Measurements from ENCODE around the gene RTN4.

The RTN4 gene

DNA sequence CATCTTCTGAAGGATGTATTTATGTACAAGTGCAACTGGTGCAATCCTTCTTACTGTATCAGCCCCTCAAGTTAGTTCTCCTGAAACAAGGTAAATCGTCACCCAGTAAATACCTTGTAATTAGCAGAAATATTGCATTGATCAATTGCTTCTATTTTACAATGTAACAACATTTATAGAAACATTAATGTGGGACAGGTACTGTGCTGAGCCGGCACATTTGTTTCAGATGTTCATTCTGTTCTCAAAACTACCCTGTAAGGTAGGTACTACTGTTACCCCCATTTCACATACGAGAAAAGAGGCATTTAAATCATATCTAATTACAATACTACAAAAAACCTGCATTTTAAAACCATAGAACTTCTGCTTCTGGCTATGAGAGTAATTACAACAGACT, 19.5 kb downstream of the RTN4 start:
- no peak for DNase-seq (ENCODE audit: extremely low spot score)
- POLR2A ChIA-PET = no interaction called here
- no peak for TF ChIP-seq HDGF (IDR thresholded peaks at IDR 0.05; ENCODE audit: borderline replicate concordance)
- TF ChIP-seq ELF4 (IDR thresholded peaks at IDR 0.05) = no peak
- TF ChIP-seq SP1 (IDR thresholded peaks at IDR 0.05) = no peak
- no peak for TF ChIP-seq FOXK2 (IDR thresholded peaks at IDR 0.05)
- no peak for TF ChIP-seq BHLHE40 (IDR thresholded peaks at IDR 0.05; ENCODE audit: borderline replicate concordance)
- no peak for TF ChIP-seq ZNF384 (IDR thresholded peaks at IDR 0.05)
- TF ChIP-seq FOXA1 (IDR thresholded peaks at IDR 0.05) = no peak
- TF ChIP-seq LEF1 (IDR thresholded peaks at IDR 0.05; ENCODE audit: borderline replicate concordance) = no peak
- TF ChIP-seq FOXM1 (IDR thresholded peaks at IDR 0.05; ENCODE audit: borderline replicate concordance) = no peak
- CTCF ChIA-PET = no interaction called here

DNA sequence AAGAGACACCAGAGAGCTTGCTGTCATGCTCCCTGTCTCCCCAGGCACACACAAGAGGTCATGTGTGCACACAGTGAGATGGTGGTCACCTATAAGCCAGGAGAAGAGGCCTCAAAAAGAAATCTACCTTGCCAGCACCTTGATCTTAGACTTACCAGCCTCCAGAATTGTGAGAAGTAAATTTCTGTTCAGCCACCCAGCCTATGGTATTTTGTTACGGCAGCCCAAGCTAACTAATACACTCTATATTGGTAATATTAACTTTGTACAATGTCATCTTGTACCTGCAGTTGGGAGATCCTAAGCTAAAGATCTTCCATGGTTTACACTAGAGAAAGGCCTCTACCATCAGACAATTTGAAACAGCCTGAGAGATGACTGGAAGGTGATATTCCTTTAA, 21.2 kb downstream of the RTN4 start:
- CTCF ChIA-PET = no interaction called here
- TF ChIP-seq ELF4 (IDR thresholded peaks at IDR 0.05) (no peak), ZNF384 (IDR thresholded peaks at IDR 0.05) (no peak), LEF1 (IDR thresholded peaks at IDR 0.05; ENCODE audit: borderline replicate concordance) (no peak), SUZ12 (IDR thresholded peaks at IDR 0.05) (no peak), NFRKB (IDR thresholded peaks at IDR 0.05) (no peak), CTBP1 (IDR thresholded peaks at IDR 0.05; ENCODE audit: borderline replicate concordance) (no peak), BHLHE40 (IDR thresholded peaks at IDR 0.05; ENCODE audit: borderline replicate concordance) (no peak), L3MBTL2 (conservative IDR thresholded peaks at IDR 0.05) (no peak), FOXM1 (IDR thresholded peaks at IDR 0.05; ENCODE audit: borderline replicate concordance) (no peak)
- TF ChIP-seq, protein P1, sequence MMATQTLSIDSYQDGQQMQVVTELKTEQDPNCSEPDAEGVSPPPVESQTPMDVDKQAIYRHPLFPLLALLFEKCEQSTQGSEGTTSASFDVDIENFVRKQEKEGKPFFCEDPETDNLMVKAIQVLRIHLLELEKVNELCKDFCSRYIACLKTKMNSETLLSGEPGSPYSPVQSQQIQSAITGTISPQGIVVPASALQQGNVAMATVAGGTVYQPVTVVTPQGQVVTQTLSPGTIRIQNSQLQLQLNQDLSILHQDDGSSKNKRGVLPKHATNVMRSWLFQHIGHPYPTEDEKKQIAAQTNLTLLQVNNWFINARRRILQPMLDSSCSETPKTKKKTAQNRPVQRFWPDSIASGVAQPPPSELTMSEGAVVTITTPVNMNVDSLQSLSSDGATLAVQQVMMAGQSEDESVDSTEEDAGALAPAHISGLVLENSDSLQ (IDR thresholded peaks at IDR 0.05) = no peak
- POLR2A ChIA-PET = no interaction called here

DNA sequence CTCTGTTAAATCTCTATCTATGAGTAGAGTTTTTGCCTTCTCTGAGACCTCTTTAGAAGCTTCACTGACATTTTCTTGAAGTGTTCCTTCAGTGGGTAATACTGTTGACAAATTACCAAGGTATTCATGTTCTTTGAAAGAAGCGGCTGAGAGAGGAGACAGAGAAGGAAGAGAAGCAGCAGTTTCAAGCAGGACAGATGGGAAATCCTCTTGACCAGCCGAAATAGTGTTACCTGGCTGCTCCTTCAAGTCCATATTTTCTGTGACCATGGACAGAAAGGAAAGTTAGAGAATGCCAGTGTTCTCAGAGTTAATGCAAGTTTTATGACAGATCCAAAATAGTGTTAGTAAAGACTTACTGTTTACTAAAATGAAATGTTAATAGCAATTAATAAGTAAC, 23.0 kb downstream of the RTN4 start:
- ChIA-PET POLR2A (no interaction called here), CTCF (interaction anchor here (0.6 kb wide), 1 partner anchor 9 kb away, joined by 3 read pairs; no protein-coding TSS in a partner anchor)
- TF ChIP-seq FOXA1 (IDR thresholded peaks at IDR 0.05) (no peak), ARNT (IDR thresholded peaks at IDR 0.05) (no peak), FOXM1 (IDR thresholded peaks at IDR 0.05; ENCODE audit: borderline replicate concordance) (no peak), NFRKB (IDR thresholded peaks at IDR 0.05) (no peak), CTBP1 (IDR thresholded peaks at IDR 0.05; ENCODE audit: borderline replicate concordance) (no peak), BHLHE40 (IDR thresholded peaks at IDR 0.05; ENCODE audit: borderline replicate concordance) (no peak), SP1 (IDR thresholded peaks at IDR 0.05) (no peak), ELF4 (IDR thresholded peaks at IDR 0.05) (no peak), L3MBTL2 (conservative IDR thresholded peaks at IDR 0.05) (no peak), FOXK2 (IDR thresholded peaks at IDR 0.05) (no peak), LEF1 (IDR thresholded peaks at IDR 0.05; ENCODE audit: borderline replicate concordance) (no peak), TARDBP (IDR thresholded peaks at IDR 0.05) (no peak), SUZ12 (IDR thresholded peaks at IDR 0.05) (no peak)
- TF ChIP-seq, protein P1 (IDR thresholded peaks at IDR 0.05) = no peak
- DNase-seq (ENCODE audit: extremely low spot score) = no peak

More for the DNA sequence above, 21.2 kb downstream of the RTN4 start:
- no peak for DNase-seq (ENCODE audit: extremely low spot score)

DNA sequence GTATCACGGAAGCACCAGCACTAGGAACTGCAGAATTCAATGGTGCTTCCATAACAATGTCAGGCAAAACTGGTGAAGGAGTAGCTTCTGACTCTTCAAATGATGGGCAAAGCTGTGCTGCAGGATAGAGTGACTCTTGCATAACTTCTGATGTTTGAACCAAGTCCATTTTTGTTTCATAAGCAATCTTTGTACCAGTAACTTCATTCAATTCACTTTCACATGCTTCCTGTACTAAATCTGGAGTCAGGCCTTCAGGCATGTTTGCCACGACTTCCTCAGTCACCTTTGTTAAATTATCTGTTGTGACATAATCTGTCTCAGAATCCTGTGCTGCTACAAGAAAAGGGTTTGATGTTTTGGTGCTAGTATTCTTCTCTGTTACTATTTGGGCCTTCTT, 24.0 kb downstream of the RTN4 start:
- ChIA-PET POLR2A (no interaction called here), CTCF (no interaction called here)
- DNase-seq (ENCODE audit: extremely low spot score) = no peak
- TF ChIP-seq FOXM1 (IDR thresholded peaks at IDR 0.05; ENCODE audit: borderline replicate concordance) (no peak), ZNF384 (IDR thresholded peaks at IDR 0.05) (no peak), SP1 (IDR thresholded peaks at IDR 0.05) (no peak), TARDBP (IDR thresholded peaks at IDR 0.05) (no peak), HDGF (IDR thresholded peaks at IDR 0.05; ENCODE audit: borderline replicate concordance) (no peak), CTBP1 (IDR thresholded peaks at IDR 0.05; ENCODE audit: borderline replicate concordance) (no peak), ELF4 (IDR thresholded peaks at IDR 0.05) (no peak), SUZ12 (IDR thresholded peaks at IDR 0.05) (no peak), L3MBTL2 (conservative IDR thresholded peaks at IDR 0.05) (no peak), LEF1 (IDR thresholded peaks at IDR 0.05; ENCODE audit: borderline replicate concordance) (no peak), NFRKB (IDR thresholded peaks at IDR 0.05) (no peak)

DNA sequence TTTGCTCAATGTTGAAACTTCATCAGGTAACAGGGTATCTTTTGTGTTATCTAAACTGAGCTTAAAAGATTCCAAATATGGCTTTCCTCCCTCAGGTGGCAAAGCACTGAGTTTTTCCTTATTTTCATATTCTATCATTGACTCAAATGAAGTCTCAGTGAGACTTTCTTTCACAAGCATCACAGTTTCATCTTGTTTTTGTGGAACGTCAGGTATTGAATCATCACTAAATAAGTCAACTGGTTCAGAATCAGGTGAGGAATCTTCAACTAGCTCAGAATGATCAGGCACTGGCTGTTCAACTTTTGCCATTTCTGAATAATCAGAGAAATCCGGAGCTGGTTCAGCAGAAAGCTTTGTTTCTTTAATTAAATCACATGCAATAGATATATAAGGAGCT, 24.6 kb downstream of the RTN4 start:
- no peak for DNase-seq (ENCODE audit: extremely low spot score)
- POLR2A ChIA-PET = no interaction called here
- CTCF ChIA-PET = no interaction called here
- TF ChIP-seq ELF4 (IDR thresholded peaks at IDR 0.05) (no peak), SUZ12 (IDR thresholded peaks at IDR 0.05) (no peak), HDGF (IDR thresholded peaks at IDR 0.05; ENCODE audit: borderline replicate concordance) (no peak), BHLHE40 (IDR thresholded peaks at IDR 0.05; ENCODE audit: borderline replicate concordance) (no peak), FOXA1 (IDR thresholded peaks at IDR 0.05) (no peak), NFRKB (IDR thresholded peaks at IDR 0.05) (no peak), ARNT (IDR thresholded peaks at IDR 0.05) (no peak), L3MBTL2 (conservative IDR thresholded peaks at IDR 0.05) (no peak), LEF1 (IDR thresholded peaks at IDR 0.05; ENCODE audit: borderline replicate concordance) (no peak), ZNF384 (IDR thresholded peaks at IDR 0.05) (no peak), TARDBP (IDR thresholded peaks at IDR 0.05) (no peak), FOXK2 (IDR thresholded peaks at IDR 0.05) (no peak), FOXM1 (IDR thresholded peaks at IDR 0.05; ENCODE audit: borderline replicate concordance) (no peak), CTBP1 (IDR thresholded peaks at IDR 0.05; ENCODE audit: borderline replicate concordance) (no peak)
- TF ChIP-seq, protein P1 (IDR thresholded peaks at IDR 0.05) = no peak

DNA sequence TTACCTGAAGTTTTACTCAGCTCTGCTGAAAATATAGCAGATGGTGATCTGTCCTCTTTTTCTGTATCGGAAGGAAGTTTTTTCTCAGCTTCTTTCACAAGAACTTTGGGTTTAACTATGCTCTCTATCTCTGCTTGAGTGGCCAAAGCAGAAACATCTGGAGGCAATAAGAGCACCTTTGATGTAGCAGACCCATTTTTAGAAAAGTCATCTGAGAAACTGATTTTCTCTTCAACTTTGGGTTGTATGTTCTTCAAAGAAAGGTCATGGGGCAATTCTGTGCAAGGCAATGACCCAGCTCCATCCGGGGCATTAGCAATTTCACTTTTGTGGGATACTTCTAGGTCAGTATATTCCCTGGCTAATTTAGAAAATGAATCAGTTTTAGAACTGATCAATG, 25.2 kb downstream of the RTN4 start:
- ChIA-PET CTCF (no interaction called here), POLR2A (no interaction called here)
- DNase-seq (ENCODE audit: extremely low spot score) = no peak
- TF ChIP-seq ZNF384 (IDR thresholded peaks at IDR 0.05) (no peak), HDGF (IDR thresholded peaks at IDR 0.05; ENCODE audit: borderline replicate concordance) (no peak), FOXM1 (IDR thresholded peaks at IDR 0.05; ENCODE audit: borderline replicate concordance) (no peak), ELF4 (IDR thresholded peaks at IDR 0.05) (no peak), NFRKB (IDR thresholded peaks at IDR 0.05) (no peak)

Measured in HEK293T (cell line).